Mesenteric fat pad (tissue), 1 donor: ENCODE data around the gene CTDSPL. TPM values are rescaled to one million over a fixed set of nuclear protein-coding genes. Genes with fewer than 3 reads are reported as not detected.

Experiments
- DNase-seq: peaks from one replicate; pipeline ENCODE4 v3.0.0-alpha.2; 2020; ENCODE audit warnings: low spot score
- total RNA-seq: library from RNA; stranded (reverse); fragmentation: NEBNext Ultra II Directional; extraction: Animal tissue kit (Norgen Biotek cat#: 25700); gene quantifications from one replicate; pipeline ENCODE4 v1.2.1, GENCODE V29; 2021
- donor health status: DM: yes; HTN: yes; CAD: no.

Gene CTDSPL
- total RNA-seq, 1 donor from 2014 or later, result 19.0 TPM

- DNase-seq, result no peak
Observed at GRCh38 chr3:37997791-37998370, 136.2 kb downstream of the CTDSPL start.

GRCh38 chr3:37999836-38000235, 138.2 kb downstream of the CTDSPL start:
- no peak for DNase-seq

- DNase-seq, result no peak
Observed at GRCh38 chr3:38000242-38000916, 138.7 kb downstream of the CTDSPL start.

GRCh38 chr3:38000965-38001455, 139.3 kb downstream of the CTDSPL start:
- no peak for DNase-seq

GRCh38 chr3:38001456-38002081, 139.9 kb downstream of the CTDSPL start:
- DNase-seq, result no peak

- DNase-seq, result no peak
Observed at GRCh38 chr3:38002291-38002876, 140.7 kb downstream of the CTDSPL start.

GRCh38 chr3:38002940-38003339, 141.3 kb downstream of the CTDSPL start:
- no peak for DNase-seq

- no peak for DNase-seq
Observed at GRCh38 chr3:38003371-38003816, 141.7 kb downstream of the CTDSPL start.

- DNase-seq, result no peak
Observed at GRCh38 chr3:38003817-38004414, 142.2 kb downstream of the CTDSPL start.

- DNase-seq, result no peak
Observed at GRCh38 chr3:38004415-38005075, 142.9 kb downstream of the CTDSPL start.

- DNase-seq, result no peak
Observed at GRCh38 chr3:38005076-38006020, 143.7 kb downstream of the CTDSPL start.

GRCh38 chr3:38006031-38006430, 144.4 kb downstream of the CTDSPL start:
- DNase-seq, result no peak

- no peak for DNase-seq
Observed at GRCh38 chr3:38006445-38006995, 144.8 kb downstream of the CTDSPL start.

GRCh38 chr3:38007754-38008090, 146.0 kb downstream of the CTDSPL start:
- DNase-seq, result no peak

GRCh38 chr3:38008191-38008701, 146.6 kb downstream of the CTDSPL start:
- DNase-seq, result no peak

- no peak for DNase-seq
Observed at GRCh38 chr3:38008971-38009580, 147.4 kb downstream of the CTDSPL start.

- DNase-seq, result no peak
Observed at GRCh38 chr3:38009807-38010591, 148.3 kb downstream of the CTDSPL start.

- no peak for DNase-seq
Observed at GRCh38 chr3:38011111-38011510, 149.4 kb downstream of the CTDSPL start.
